ENCODE results near the gene PIP4K2A. TPM values are rescaled to one million over a fixed set of nuclear protein-coding genes. Genes with fewer than 3 reads are reported as not detected.

PIP4K2A gene
- total RNA-seq, 2 experiments from 2014 or later = 161 to 163 TPM

DNA sequence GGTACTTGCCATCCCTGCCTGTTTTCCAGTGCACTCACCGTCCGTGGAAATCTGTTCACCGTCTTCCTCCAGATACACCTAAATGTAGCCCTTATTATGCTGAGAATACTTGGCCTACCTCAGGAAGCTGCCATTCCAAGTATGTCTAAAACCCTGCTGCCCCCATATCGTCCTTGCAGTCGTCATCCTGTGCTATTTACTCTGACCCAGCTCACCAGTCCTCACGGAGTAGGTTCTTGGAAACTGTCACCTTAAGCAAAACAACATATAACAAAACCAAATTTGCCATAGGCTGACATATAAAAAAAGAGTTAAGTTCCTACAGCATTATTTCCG lies 880 bp upstream of the PIP4K2A start:
- Mint-ChIP-seq H3K4me1 (peaks cover 25% of the 10 kb centered on the region), H3K9me3 (no peaks in the 10 kb centered on the region), H3K27ac (peak overlapping the region; percentile 91), H3K4me3 (peak overlapping the region; percentile 76), H3K36me3 (ENCODE audit: low read depth) (peaks cover 8% of the 10 kb centered on the region), H3K27me3 (peaks cover 5% of the 10 kb centered on the region)
- no peak for DNase-seq
- ChIA-PET CTCF (interaction anchor here (1.5 kb wide), 1 partner anchor 10 kb away, joined by 4 read pairs; no protein-coding TSS in a partner anchor), POLR2A (no interaction called here)

DNA sequence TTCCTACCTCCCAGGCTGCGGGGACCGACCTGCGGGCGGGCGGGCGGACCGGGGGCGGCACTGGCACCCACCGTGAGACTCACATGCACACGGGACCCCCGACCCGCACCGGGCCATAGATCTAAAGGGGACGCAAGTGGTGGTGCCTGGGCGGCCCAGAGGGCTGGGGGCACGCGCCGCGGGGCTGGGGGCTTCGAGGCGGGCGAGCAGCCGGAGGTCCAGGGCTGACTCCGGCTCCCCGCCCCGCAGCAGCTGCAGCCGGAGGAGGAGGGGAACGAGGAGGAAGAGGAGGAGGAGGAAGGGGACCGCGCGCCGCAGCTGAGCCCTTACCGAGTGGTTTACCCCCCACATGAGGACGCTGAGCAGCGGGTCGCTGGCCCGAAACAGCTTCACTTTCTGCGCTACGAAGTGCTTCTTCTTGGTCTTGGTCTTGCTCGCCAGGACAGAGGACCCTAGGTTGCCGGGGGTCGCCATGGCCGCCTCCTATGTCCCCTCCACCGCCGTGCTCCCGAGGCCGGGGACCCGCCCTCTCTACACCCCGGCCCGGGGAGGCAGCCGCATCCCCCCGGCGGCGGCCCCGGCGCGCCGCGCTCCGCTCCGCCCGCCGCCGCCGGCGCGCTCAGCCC lies 412 bp downstream of the PIP4K2A start:
- CTCF ChIA-PET = interaction anchor here (0.8 kb wide), 1 partner anchor 17 kb away, joined by 3 read pairs; no protein-coding TSS in a partner anchor
- peaks cover 5% of the 10 kb centered on the region for H3K27me3 Mint-ChIP-seq
- POLR2A ChIA-PET = no interaction called here
- H3K27ac Mint-ChIP-seq = peak overlapping the region; percentile 84
- DNase-seq = peak; percentile 35
- peaks cover 18% of the 10 kb centered on the region for H3K36me3 Mint-ChIP-seq (ENCODE audit: low read depth)
- peak overlapping the region; percentile 91 for H3K4me3 Mint-ChIP-seq
- no peaks in the 10 kb centered on the region for H3K9me3 Mint-ChIP-seq
- peaks cover 38% of the 10 kb centered on the region for H3K4me1 Mint-ChIP-seq

DNA sequence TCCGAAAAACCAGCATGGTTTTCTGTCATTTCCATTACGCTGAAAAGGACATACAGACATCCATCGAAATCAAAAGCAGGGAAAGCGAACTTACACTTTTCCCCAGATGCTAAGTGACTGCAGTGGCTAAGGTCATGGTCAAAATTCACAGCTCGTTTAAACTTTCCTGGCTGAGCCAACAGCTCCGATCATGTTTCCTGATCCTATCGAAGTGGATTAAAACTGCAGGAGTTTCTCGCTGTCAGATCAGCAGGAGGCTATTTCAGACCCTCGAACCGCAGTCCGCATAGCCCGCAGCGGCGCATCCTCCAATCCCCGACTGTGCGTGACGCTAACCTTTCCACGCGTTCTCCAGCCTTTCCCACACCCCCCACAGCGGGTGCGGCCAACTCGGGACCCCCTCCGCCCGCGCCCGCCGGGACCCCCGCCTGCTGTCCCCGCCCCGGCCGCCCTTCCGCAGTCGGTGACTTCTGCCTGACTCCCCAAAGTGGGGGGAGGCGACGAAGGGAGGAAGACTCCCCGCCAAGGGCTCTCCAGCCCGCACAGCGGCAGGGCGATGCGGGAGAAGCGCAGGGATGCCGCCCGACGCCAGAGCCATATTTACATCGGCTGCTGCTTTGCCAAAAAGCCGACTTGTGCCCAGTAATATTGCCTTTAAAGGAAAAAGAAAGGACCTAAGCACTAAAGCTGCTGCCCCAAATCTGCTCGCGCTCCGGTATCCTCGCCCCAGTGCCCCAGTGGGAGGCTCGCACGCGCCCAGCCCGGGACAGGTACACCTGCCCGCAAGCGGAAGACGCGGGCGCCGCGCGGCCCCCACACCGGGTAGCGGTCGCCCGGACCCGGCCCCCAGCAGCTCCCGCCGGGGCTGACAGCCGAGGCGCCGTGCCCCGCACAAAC lies 1.2 kb downstream of the PIP4K2A start:
- Mint-ChIP-seq H3K36me3 (ENCODE audit: low read depth) (peaks cover 24% of the 10 kb centered on the region), H3K27ac (peak overlapping the region; percentile 89), H3K4me1 (peaks cover 45% of the 10 kb centered on the region), H3K9me3 (peaks cover under 1% of the 10 kb centered on the region), H3K4me3 (peak overlapping the region; percentile 91), H3K27me3 (peaks cover 5% of the 10 kb centered on the region)
- CTCF ChIA-PET = interaction anchor here (0.6 to 1.1 kb wide), 4 partner anchors 58 to 157 kb away, joined by 3 to 5 read pairs (median 3); no protein-coding TSS in a partner anchor
- DNase-seq = peak; percentile 36
- POLR2A ChIA-PET = interaction anchor here (0.7 kb wide), 1 partner anchor 97 kb away, joined by 5 read pairs; no protein-coding TSS in a partner anchor

DNA sequence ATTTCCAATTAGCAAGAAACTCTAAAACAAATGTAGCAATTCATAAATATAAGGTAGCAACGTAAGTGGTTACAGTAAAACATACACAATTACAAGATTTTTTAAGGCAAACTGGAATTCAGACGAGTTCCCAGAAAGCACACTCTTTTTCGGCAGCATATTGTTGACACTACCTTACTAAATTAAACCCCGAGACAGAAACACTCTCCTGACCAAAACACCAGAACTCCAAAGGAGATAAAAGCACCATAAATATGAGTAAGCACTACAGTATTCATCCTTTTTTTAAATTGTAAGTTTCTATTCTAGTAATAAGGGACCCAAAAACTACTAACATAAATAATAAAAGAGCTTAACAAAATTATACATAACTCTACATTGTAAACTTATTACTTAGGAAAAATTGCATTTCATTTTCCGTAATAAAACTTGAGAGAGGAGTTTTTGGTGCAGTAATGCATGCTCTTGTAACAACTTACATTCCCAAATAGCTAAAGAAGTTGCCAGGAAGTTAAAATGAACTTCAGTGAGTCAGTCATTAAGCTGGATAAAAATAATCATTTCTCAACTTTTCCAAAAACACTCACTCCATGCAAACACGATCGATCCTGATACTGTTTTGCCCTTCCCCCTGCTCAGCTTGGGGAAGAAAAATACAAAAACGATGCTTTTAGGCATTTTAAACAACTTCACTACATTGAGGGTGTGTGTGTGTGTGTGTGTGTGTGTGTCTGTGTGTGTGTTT lies 2.0 kb downstream of the PIP4K2A start:
- CTCF ChIA-PET = interaction anchor here (0.6 to 1.1 kb wide), 4 partner anchors 57 to 157 kb away, joined by 3 to 5 read pairs (median 3); no protein-coding TSS in a partner anchor
- H3K4me1 Mint-ChIP-seq = peaks cover 54% of the 10 kb centered on the region
- peak overlapping the region; percentile 91 for H3K4me3 Mint-ChIP-seq
- no peak for DNase-seq
- POLR2A ChIA-PET = interaction anchor here (0.7 kb wide), 1 partner anchor 96 kb away, joined by 5 read pairs; no protein-coding TSS in a partner anchor
- peaks cover 32% of the 10 kb centered on the region for H3K36me3 Mint-ChIP-seq (ENCODE audit: low read depth)
- H3K27me3 Mint-ChIP-seq = peaks cover 3% of the 10 kb centered on the region
- peaks cover 3% of the 10 kb centered on the region for H3K9me3 Mint-ChIP-seq
- peak overlapping the region; percentile 89 for H3K27ac Mint-ChIP-seq

DNA sequence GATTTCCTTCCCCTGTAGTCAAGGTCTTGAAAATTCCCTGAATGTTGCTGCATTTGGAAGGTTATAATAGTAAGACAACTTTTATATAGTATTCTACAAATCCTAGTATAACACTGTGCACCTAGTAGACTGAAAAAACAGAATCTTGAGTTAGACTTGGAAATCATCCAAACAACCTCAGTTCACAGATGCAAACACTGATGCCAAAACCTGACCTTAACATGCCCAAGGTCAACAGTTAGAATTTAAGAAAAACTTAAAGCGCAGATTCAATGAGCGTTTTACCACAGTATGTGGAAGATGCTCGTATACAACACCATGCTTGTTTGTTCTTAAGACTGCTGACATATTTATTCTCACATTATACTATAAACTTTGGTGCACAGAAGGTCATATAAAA lies 3.0 kb downstream of the PIP4K2A start:
- ChIA-PET CTCF (no interaction called here), POLR2A (no interaction called here)
- H3K27ac Mint-ChIP-seq = no peak overlapping the region
- peak overlapping the region; percentile 91 for H3K4me3 Mint-ChIP-seq
- DNase-seq = no peak
- peaks cover 38% of the 10 kb centered on the region for H3K36me3 Mint-ChIP-seq (ENCODE audit: low read depth)
- H3K9me3 Mint-ChIP-seq = peaks cover 3% of the 10 kb centered on the region
- H3K4me1 Mint-ChIP-seq = peaks cover 60% of the 10 kb centered on the region
- H3K27me3 Mint-ChIP-seq = no peaks in the 10 kb centered on the region

DNA sequence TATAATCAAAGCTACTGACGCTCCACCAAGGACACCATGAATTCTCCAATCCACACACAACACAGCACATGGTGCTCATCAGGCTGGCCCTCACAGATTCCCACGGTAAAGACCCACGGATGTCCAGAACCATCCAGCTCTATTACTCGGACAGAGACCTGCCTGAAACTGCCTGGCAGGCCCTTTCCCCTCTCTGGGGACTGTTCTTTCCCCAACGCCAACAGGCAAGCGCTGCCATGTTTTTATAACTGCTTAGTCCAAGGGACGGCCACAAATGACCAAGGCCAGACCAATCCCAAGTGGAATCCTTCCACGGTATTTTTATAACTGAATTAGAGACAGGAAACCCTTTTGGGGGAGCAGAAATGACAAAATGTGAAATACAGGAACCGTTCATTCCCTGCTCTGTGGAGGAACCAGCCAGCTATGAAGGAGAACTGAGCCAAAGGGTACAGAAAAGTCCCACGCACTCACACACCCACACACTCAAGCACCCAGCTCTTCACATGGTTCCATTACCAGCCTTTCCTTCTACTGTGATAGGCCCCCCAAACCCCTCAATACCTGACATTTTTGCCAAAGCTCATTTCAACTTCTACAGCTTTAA lies 4.1 kb downstream of the PIP4K2A start:
- DNase-seq = no peak
- no peaks in the 10 kb centered on the region for H3K27me3 Mint-ChIP-seq
- H3K9me3 Mint-ChIP-seq = peaks cover 3% of the 10 kb centered on the region
- H3K27ac Mint-ChIP-seq = no peak overlapping the region
- H3K36me3 Mint-ChIP-seq (ENCODE audit: low read depth) = peaks cover 47% of the 10 kb centered on the region
- ChIA-PET CTCF (interaction anchor here (1.4 kb wide), 1 partner anchor 29 kb away, joined by 4 read pairs; no protein-coding TSS in a partner anchor), POLR2A (interaction anchor here (0.6 kb wide), 1 partner anchor 81 kb away, joined by 5 read pairs; no protein-coding TSS in a partner anchor)
- peak overlapping the region; percentile 41 for H3K4me3 Mint-ChIP-seq
- peaks cover 65% of the 10 kb centered on the region for H3K4me1 Mint-ChIP-seq

DNA sequence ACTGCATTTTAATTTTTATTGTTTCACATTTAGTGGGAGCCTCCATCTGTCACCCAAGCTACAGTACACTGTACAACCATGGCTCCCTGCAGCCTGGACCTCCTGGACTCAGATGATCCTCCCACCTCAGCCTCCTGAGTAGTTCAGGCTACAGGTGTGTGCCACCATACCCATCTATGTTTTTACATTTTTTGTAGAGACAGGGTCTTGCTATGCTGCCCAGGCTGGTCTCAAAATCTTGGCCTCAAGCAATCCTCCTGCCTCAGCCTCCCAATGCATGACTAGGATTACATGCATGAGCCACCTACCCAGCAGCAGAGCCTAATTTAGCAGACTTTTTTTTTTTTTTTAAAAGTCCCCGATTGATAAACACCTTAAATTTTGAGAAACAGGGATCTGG lies 5.6 kb downstream of the PIP4K2A start:
- ChIA-PET POLR2A (no interaction called here), CTCF (no interaction called here)
- Mint-ChIP-seq H3K4me1 (peaks cover 76% of the 10 kb centered on the region), H3K4me3 (no peak overlapping the region), H3K27ac (no peak overlapping the region), H3K36me3 (ENCODE audit: low read depth) (peaks cover 62% of the 10 kb centered on the region), H3K9me3 (peaks cover 3% of the 10 kb centered on the region), H3K27me3 (no peaks in the 10 kb centered on the region)
- no peak for DNase-seq

DNA sequence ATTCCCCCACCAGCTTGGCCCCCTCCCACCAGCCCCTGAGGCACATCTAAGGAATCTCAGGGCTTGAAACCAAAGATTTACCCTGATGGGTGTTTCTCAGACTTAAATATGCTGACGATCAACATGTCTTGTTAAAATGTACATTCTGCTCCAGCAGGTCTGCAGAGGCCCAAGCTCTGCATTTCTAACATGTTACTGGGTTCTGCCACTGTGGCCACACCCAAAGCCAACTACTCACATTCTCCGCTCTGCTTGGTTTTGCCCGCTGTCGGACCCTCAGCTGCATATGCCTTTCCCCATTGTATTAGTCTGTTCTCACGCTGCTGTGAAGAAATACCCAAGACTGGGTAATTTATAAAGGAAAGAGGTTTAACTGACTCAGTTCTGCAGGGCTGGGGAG lies 8.9 kb downstream of the PIP4K2A start:
- peaks cover 91% of the 10 kb centered on the region for H3K4me1 Mint-ChIP-seq
- peaks cover 77% of the 10 kb centered on the region for H3K36me3 Mint-ChIP-seq (ENCODE audit: low read depth)
- no peak for DNase-seq
- POLR2A ChIA-PET = no interaction called here
- no peak overlapping the region for H3K27ac Mint-ChIP-seq
- no peak overlapping the region for H3K4me3 Mint-ChIP-seq
- H3K9me3 Mint-ChIP-seq = peaks cover 3% of the 10 kb centered on the region
- H3K27me3 Mint-ChIP-seq = no peaks in the 10 kb centered on the region
- CTCF ChIA-PET = interaction anchor here (0.6 to 1.7 kb wide), 3 partner anchors 14 to 120 kb away, joined by 3 to 5 read pairs (median 3); no protein-coding TSS in a partner anchor

DNA sequence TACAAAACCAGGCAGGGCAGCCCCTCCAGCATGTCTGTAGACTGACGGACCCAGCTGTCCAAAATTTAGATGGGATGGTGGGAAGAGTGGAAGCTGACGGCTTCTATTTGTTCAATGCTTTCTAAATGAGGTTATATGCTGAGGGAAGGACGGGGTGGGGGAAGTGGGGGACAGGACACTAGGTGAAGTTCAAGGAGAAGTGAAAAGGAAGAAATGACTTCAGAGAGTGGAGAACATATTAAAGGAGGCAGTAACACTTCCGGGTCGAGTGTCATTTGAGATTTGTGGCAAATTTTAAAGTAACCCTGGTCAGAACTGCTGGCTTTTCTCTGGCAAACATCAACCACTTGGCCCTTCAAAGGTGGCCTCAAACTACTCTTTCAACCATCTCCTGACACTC lies 9.4 kb downstream of the PIP4K2A start:
- H3K36me3 Mint-ChIP-seq (ENCODE audit: low read depth) = peaks cover 72% of the 10 kb centered on the region
- H3K4me1 Mint-ChIP-seq = peaks cover 89% of the 10 kb centered on the region
- no peak overlapping the region for H3K4me3 Mint-ChIP-seq
- H3K9me3 Mint-ChIP-seq = peaks cover 3% of the 10 kb centered on the region
- CTCF ChIA-PET = interaction anchor here (0.6 to 1.7 kb wide), 5 partner anchors 13 to 1237 kb away, joined by 3 to 5 read pairs (median 3); no protein-coding TSS in a partner anchor
- no peaks in the 10 kb centered on the region for H3K27me3 Mint-ChIP-seq
- DNase-seq = no peak
- H3K27ac Mint-ChIP-seq = no peak overlapping the region
- POLR2A ChIA-PET = interaction anchor here (0.6 kb wide), 1 partner anchor 34 kb away, joined by 3 read pairs; no protein-coding TSS in a partner anchor

DNA sequence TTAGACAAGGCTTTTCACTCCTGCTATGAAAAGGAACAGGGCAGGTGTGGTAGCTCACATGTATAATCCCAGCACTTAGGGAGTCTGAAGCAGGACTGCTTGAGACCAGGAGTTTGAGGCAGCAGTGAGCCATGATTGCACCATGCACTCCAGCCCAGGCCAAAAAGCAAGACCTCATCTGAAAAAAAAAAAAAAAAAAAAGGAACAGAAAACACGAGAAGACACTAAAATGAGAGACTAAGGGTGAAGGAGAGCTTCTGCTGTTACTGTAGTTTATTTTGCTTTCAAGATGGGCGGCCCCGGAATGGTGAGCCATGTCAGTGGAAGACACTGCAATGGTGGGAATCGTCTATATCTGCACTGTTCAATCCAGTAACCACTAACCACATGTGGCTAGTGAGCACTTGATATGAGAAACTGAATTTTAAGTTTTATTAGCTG lies 9.9 kb downstream of the PIP4K2A start:
- CTCF ChIA-PET = interaction anchor here (0.7 to 1.7 kb wide), 5 partner anchors 13 to 1237 kb away, joined by 3 to 5 read pairs (median 3); no protein-coding TSS in a partner anchor

DNA sequence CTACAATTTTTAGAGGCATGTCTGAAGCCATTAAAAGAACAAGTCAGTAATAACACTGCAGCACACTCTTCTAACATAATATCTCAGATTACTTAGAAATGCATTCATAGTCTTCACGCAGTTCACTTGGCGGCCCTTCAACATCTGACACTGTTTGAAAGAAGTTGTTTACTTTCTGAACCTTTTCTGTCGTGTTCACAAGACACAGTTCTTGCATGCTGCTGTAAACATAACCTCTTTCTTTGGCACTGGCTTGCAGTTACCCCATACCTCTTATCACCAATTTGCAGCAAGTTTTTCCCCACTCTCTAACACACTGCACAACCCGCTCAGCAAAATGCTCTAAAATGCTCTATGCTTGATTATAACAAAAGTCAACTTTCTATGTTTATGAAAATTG lies 12.0 kb downstream of the PIP4K2A start:
- no peaks in the 10 kb centered on the region for H3K9me3 Mint-ChIP-seq
- peaks cover 56% of the 10 kb centered on the region for H3K36me3 Mint-ChIP-seq (ENCODE audit: low read depth)
- ChIA-PET CTCF (no interaction called here), POLR2A (no interaction called here)
- H3K4me3 Mint-ChIP-seq = no peak overlapping the region
- H3K27ac Mint-ChIP-seq = no peak overlapping the region
- peaks cover 71% of the 10 kb centered on the region for H3K4me1 Mint-ChIP-seq
- no peak for DNase-seq
- H3K27me3 Mint-ChIP-seq = no peaks in the 10 kb centered on the region

More for the DNA sequence above, 9.9 kb downstream of the PIP4K2A start:
- no peaks in the 10 kb centered on the region for H3K27me3 Mint-ChIP-seq
- DNase-seq = no peak
- H3K27ac Mint-ChIP-seq = no peak overlapping the region
- H3K4me1 Mint-ChIP-seq = peaks cover 86% of the 10 kb centered on the region
- peaks cover 69% of the 10 kb centered on the region for H3K36me3 Mint-ChIP-seq (ENCODE audit: low read depth)
- H3K4me3 Mint-ChIP-seq = no peak overlapping the region
- POLR2A ChIA-PET = interaction anchor here (0.6 kb wide), 1 partner anchor 34 kb away, joined by 3 read pairs; no protein-coding TSS in a partner anchor
- peaks cover 3% of the 10 kb centered on the region for H3K9me3 Mint-ChIP-seq

All from activated CD4-positive, alpha-beta T cell treated with anti-CD3 and anti-CD28 coated beads, Interleukin-2, amount 10 ng/mL, durations not matched to agents 7 days and 5 days (primary cell).